IPS-18c (cell line): Measurements from ENCODE around the gene VWA8.
"Not testable (repeated sequence)": the region's sequence is repeated elsewhere in the genome, so short reads cannot be mapped to it uniquely, and the experiment has no call there.

Experiments used
- H3K4me3 ChIP-seq: 2 replicates; pipeline ENCODE4 v1.7.0; 2013; ENCODE audit warnings: low read depth, mild to moderate bottlenecking, low read length, moderate library complexity; ENCODE audit not compliant: insufficient read depth
- H3K9me3 ChIP-seq: one replicate; pipeline ENCODE4 v1.6.1; 2013; ENCODE audit warnings: mild to moderate bottlenecking, low read length, moderate library complexity; ENCODE audit not compliant: control insufficient read depth, insufficient read depth

The VWA8 gene

DNA sequence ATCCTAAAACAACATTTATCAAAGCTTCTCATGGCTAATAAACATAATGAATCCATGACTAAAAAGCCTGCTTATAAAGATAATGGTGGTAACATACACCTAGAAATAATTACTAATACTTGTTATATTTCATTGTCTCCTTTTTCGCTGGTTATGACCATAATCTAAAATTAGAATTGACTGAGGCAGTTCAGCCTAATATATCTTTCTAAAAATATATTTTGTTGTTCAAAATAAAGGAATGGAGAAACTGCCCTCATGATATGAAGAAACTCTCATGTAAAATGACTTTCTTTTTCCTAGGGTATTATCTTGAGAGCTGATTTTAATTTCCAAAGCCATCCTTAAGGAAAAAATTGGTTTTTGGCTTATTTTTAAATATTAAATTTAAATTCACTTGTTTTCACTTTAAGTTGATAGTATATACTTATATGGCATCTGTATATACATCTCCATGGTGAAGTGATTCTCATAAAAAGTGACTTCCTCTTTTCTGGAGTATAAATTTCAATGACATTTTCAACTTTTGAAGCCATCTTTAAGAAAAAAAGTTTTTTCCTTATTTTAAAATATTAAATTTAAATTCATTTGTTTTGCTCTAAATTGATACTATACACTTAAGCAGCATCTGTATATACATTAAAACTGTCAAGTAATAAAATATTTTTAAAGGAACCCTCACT, 204.6 kb downstream of the VWA8 start:
- Histone ChIP-seq H3K4me3 (no peak overlapping the region), H3K9me3 (no peaks in the 10 kb centered on the region)

DNA sequence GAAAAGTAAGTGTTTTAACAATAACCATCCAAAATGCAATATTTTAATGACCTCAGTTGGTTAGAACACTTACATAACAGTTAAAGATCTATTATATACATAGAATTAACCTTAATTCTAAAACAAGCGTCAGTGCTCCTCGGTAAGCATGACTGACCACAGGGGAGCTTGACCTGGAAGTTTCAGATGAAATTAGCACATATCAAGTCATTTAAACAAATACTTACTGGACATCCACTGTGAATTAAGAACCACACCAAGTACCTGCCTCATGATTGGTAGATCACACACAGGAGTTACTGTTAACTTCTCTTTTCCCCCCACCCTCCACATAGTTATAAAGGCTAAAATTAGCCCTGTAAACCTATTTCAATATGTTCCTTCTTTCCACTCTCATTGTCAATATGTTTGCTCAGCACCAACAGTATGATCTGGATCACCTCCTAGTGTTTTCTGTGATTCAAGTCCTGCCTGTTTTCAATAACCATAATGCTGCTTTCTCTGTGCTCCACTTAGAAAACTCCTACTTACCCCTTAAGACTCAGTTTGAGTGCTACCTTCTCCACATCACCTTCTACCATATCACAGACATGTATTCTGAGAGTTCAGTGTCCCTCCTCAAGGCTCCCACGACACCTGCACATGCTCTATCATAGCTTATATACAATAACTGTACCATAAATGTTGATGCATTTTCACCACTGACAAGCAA, 209.0 kb downstream of the VWA8 start:
- Histone ChIP-seq H3K9me3 (no peaks in the 10 kb centered on the region), H3K4me3 (no peak overlapping the region)

DNA sequence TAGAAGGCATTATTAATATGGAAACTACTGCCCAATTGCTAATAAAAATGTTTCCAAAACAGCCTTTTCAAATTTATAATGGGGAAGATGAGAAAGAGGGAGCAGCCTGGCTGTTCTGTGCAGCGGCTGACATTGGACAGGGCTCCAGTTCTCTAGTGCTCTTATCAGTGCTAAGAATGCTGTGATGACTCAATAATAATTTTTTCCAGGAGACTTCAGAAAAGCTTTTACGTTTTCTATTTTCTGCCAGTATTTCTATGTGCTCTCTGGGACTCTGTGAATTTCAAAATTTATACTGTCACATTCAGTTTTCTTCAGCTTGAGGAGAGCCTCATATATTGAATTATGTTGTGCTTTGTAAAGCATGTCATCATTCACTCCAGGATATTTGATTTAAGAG, 209.6 kb downstream of the VWA8 start:
- no peaks in the 10 kb centered on the region for H3K9me3 ChIP-seq
- no peak overlapping the region for H3K4me3 ChIP-seq

DNA sequence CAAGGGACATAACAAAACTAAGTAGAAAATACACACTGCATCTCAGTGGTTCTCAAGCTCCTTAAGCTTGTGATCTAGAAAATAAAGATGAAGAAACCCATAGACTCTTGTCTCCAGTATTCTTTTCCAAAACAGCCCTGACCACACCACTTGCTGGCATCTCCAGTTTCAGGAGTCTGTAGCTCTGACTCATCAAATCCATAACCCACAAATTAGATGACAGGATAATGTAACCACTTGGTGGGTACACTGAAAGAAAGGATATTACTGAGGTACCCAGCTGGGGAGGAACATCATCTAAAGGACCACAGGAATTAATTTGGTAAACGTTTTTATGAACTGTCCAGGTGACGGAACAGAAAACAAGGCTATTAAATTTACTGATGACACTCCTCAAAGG, 214.7 kb downstream of the VWA8 start:
- Histone ChIP-seq H3K4me3 (no peak overlapping the region), H3K9me3 (no peaks in the 10 kb centered on the region)

DNA sequence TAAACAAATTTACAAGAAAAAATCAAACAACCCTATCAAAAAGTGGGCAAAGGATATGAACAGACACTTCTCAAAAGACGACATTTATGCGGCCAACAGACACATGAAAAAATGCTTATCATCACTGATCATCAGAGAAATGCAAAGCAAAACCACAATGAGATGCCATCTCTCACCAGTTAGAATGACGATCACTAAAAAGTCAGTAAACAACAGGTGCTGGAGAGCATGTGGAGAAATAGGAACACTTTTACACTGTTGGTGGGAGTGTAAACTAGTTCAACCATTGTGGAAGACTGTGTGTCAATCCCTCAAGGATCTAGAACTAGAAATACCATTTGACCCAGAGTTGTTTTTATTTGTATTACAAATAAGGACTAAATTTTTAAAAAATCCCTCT, 215.4 kb downstream of the VWA8 start:
- H3K9me3 ChIP-seq, H3K4me3 ChIP-seq: not testable (repeated sequence)

DNA sequence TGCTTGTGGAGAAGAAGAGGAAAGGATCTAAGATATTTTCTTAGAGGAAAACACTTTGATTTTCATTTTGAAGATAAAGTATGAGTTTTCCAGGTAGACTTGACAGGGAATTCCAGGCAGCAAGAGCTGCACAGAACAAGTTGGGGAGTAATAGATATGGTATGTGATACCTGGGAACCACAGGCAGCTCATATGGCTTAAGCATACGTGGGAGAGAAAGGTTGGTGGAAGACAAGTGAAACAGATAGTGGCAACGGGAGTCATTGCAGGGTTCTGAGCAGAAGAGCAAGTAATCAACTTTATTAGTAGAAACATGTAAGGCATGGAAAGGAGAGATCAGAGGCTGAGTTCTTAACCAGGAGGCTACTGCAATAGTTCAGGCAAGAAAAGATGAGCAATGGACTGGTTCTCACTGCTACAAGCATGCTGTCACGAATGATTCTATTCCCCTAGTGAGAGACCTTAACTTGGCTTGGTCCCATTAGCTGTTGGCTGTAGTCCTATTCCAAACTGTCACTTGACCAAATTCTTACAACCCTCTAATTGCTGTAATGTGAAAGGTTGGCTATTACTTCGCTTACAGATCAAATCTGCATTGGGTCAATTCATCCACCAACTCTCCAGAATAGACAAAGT, 217.9 kb downstream of the VWA8 start:
- H3K9me3 ChIP-seq, result no peaks in the 10 kb centered on the region
- no peak overlapping the region for H3K4me3 ChIP-seq

DNA sequence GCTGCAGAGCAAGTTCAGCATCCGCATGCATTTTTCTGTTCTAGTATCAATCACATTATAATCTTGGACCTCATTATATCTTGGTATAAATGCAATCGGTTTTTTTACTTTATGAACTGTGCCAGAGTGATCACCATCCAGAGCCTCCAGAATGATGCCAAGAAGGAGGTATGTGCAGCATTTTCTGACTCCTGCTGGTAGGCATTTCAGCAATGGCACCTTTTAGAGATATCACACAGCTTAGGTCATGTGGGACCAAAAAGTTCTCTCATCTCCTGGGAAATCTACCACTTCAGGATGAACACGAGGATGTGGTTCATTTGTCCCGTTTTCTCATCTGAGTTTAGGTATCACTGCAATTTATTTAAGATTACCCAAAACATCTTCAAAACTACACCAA, 220.4 kb downstream of the VWA8 start:
- H3K9me3 ChIP-seq, result no peaks in the 10 kb centered on the region
- no peak overlapping the region for H3K4me3 ChIP-seq

DNA sequence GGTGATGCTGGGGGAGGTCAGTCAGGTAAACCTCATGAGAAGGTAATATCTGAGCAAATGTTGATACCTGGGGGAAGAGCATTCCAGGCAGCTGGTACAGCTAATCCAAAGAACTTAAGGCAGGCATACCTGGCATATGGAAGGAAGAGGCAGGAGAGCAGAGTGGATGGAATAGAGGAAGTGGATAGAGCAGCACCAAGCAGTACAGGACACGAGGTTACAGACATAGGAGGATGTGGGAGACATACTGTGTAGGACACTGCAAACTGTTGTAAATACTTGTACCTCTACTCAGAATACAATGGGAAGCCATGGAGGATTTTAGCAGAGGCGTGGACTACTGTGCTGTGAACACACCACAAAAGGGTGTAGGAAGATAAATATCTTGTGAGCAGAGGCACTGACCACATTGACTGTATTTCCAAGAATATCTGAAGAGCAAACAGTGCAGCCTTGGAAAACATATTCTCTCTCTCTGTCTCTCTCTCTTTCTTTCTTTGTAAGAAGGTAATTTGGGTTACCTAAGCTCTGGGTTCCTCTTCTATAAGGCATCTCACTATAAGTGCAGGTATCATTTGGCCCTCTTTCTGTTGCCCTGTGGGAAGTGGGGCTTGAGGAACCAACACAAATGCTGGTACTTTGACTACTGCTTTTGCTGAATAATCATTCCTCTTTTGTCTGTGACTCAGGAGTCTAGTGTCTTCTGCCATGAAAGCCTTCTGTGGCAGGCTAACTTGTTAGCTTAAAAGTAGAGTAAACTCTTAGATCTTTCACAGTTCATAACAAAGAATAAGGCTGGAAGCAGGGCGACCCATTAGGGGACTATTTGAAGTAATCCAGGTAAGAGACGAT, 238.0 kb downstream of the VWA8 start:
- no peaks in the 10 kb centered on the region for H3K9me3 ChIP-seq
- no peak overlapping the region for H3K4me3 ChIP-seq

DNA sequence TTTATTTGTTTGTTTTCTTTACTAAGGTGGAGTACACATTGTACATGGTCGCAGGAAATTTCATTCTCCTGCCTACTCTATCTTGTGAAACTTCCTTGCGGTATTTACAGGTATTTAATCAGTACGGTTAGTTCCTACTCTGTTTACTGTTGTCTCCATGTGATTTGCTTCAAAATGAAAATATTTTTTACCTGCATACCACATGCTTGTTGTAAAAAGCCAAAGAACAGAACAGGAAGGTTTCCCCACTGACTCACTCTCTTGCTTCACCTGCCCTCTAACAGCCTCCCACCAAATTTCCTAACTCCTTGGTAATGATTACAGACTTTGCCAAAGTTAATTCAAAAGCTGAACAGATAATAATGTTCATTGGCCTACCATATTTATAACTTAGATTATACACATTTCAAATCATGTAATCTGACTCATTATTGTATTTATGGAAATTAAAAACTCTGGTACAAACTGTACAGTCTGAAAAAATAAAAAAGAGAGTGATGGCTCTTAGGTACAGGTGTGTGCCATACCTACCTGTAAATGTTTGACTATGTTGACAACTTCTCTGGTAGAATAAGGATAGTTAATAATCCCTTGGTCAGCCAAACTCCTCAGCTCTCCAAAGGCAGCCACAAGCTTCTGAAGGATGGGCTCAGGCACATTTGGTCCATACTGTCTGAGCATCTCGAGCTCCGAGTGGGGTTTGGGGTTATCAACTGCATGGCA, 239.9 kb downstream of the VWA8 start:
- H3K4me3 ChIP-seq, result no peak overlapping the region
- H3K9me3 ChIP-seq, result no peaks in the 10 kb centered on the region

DNA sequence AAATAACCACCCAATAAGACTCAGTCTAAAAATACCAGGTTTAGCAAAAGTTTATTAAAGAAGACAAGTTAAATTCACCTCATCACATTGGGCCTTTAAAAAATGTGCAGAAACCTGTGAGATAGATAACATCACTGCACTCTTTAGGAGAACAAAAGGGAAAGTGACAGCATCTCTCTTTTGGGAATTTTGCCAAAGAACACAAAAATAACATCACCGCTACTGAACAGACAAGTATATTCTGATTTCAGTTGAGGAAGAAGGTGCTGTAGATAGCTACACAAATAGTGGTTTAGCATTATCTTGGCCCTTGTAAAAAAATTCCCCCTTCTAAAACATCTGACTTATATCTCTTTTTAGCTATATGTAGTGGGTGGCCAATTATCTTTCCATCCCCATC, 244.7 kb downstream of the VWA8 start:
- Histone ChIP-seq H3K4me3 (no peak overlapping the region), H3K9me3 (no peaks in the 10 kb centered on the region)

DNA sequence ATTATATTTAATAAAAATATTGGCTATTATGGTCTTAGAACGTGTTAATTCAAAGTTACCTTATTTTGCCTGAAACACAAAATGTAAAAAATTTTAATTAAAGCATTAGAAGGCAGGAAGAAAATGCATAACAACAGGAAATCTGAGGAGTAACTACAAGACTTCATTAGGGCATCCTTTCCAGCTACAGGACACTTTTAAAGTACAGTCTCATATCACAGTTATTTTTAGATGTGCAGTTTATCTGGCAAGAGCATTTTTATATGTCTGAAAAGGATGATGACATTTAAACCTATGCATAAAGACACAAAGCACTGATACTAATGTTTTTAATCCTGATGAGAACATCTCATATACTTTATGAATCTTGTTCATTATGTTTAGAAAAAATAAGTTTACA, 247.5 kb downstream of the VWA8 start:
- H3K4me3 ChIP-seq, result no peak overlapping the region
- H3K9me3 ChIP-seq, result no peaks in the 10 kb centered on the region

DNA sequence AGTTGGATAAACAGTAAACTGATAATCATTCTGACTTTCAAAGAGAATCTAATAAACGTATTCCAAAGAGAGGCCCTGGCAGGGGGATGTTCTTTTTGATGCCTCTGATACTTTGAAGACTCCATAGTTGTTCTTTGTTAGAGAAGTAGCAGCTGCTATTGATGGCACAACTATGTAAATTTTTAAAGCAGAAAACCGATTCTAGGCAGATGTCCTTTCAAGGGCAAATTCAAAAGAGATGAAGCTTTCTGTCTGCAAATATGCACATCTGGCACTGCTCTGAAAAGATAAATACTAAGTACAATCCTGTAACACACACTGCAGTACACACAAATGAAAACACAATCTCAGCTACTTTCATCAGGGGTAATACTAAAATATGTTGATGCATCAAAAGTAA, 250.1 kb downstream of the VWA8 start:
- no peaks in the 10 kb centered on the region for H3K9me3 ChIP-seq
- H3K4me3 ChIP-seq, result no peak overlapping the region

DNA sequence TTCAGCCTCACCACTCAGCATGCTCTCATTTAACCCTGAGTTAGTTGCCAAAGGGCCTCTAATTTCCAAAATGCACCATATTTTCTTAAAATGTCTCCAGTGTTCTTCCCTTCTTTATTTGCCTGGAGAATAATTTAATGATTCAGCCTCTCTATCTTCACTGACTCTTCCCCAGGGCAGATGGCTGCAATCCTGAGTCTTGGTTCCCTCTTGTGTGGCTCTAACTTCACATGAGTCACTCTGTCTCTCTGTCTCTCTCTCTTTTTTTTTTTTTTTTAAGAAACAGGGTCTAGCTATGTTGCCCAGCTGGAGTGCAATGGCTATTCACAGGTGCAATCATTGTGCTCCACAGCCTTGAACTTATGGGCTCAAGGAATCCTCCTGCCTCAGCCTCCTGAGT, 251.4 kb downstream of the VWA8 start:
- H3K9me3 ChIP-seq, result no peaks in the 10 kb centered on the region
- H3K4me3 ChIP-seq, result no peak overlapping the region

DNA sequence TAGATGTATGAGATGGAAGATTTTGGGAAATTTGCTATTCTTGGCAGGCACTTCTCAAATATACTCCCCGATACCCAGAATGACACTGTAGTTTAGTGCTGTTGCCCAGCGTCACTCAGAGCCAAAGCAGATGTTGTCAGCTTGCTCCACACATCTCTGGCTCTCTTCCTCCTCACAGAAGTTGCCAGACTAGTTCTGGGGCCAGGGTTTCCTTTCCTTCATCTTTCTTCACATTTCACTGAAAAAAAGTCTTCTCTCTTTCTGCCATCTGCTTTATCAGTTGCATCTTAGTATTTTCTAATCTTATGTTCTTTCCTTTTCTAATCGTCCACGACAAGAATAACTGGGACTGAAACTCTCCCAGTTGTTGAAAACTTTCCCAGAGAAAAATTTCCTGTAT, 252.2 kb downstream of the VWA8 start:
- Histone ChIP-seq H3K9me3 (no peaks in the 10 kb centered on the region), H3K4me3 (no peak overlapping the region)

DNA sequence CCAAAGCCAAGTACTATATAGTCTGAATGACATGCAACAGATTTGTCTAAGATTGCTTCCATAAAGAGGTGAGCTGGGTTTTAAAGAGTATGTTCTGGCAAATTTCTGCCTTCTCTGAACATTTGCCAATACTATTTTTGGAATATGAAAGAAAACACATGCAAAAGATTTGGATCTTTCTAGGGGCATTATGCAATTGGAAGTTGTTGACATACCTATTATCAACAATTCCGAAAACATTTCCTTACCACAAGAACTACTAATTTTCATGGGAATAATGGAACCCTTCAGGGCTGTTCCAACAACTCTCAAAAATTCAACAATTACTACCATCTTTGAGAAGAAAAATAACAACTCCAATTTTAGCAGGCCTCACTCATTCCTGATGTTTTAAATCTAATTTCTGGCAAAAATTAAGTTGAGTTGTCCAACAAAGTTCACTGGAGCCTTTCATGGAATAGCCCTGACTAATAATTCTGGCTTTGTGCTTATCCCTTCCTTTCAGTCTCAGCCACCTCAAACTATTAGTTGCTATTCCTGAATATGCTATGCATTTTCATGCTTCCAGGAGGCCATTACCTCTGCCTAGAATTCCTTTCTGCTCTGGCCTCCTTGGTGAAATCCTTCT, 253.6 kb downstream of the VWA8 start:
- Histone ChIP-seq H3K9me3 (no peaks in the 10 kb centered on the region), H3K4me3 (no peak overlapping the region)

DNA sequence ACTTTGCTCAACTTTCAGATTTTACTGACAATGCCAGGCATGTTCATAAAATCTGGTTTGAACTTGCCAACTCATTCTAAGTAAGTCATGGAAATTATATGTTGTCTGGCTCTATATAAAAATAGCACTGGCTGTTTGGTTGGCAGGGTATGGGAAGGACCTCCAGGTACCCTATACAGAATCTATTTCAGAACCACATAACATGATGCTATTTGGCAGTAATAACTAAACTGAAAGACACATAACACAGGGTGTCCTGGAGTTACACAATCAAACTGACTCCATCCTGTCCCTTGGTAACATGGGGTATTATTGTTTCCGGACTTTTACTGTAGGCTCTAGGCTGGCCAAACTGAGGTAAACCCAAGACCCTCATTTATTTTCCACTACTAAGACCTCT, 254.8 kb downstream of the VWA8 start:
- Histone ChIP-seq H3K9me3 (no peaks in the 10 kb centered on the region), H3K4me3 (no peak overlapping the region)

DNA sequence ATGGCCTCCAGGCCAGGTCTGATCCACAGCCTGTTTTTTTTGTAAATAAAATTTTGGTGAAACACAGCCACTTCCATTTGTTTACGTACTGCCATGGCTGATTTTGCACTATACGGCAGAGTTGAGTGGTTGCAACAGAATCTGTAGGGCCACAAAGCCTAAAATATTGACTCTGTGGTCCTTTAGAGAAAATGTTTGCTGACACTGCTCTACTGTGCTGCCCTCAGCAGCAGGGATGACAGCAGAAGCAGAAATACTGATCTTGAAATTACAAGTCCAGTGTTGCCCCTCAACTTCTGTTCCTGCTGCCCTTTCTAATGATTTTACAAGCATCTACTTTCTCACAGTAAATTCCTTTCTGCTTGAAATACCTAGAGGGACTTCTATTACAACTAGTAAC, 258.4 kb downstream of the VWA8 start:
- Histone ChIP-seq H3K4me3 (no peak overlapping the region), H3K9me3 (no peaks in the 10 kb centered on the region)
